K562 (cell line): ENCODE results near the gene PAN2. TPM values are rescaled to one million over a fixed set of nuclear protein-coding genes. Genes with fewer than 3 reads are reported as not detected.

Experiments
- BHLHE40 ChIP-seq: IDR thresholded peaks from 2 replicates; pipeline ENCODE4 v1.6.1; 2011; ENCODE audit warnings: low read length, improper control_type of control experiment
- JUND ChIP-seq, 2 experiments: IDR thresholded peaks; 2 replicates in 1 of 2; 3 replicates in 1 of 2; pipeline ENCODE4 v1.6.1; 2011; ENCODE audit warnings: borderline replicate concordance in 2 of 2, low read depth in 2 of 2, low read length in 2 of 2, improper control_type of control experiment in 1 of 2, missing biosample characterization in 1 of 2, missing genetic modification characterization in 1 of 2, missing genetic modification reagents in 1 of 2
- MTA1 ChIP-seq: fragments of 450-650 bp; IDR thresholded peaks from 2 replicates; pipeline ENCODE4 v1.6.1; 2017; ENCODE audit warnings: borderline replicate concordance
- SREBF1 ChIP-seq: fragments of 150-350 bp; IDR thresholded peaks from 2 replicates; pipeline ENCODE4 v1.6.1; 2014; ENCODE audit warnings: antibody characterized with exemption, low read depth, low read length, borderline replicate concordance
- TAF7 ChIP-seq: fragments of 450-650 bp; IDR thresholded peaks from 2 replicates; pipeline ENCODE4 v1.6.1; 2016; ENCODE audit warnings: missing genetic modification characterization, missing compliant biosample characterization
- ZNF146 ChIP-seq: IDR thresholded peaks from one replicate; pipeline ENCODE4 v1.6.1; 2018; ENCODE audit warnings: missing compliant biosample characterization; ENCODE audit not compliant: unreplicated experiment
- ZNF57 ChIP-seq: fragments of 450-650 bp; formaldehyde crosslinking; IDR thresholded peaks from 2 replicates; pipeline ENCODE4 v1.4.0; 2020; ENCODE audit warnings: mild to moderate bottlenecking, moderate library complexity
- ZNF589 ChIP-seq: fragments of 200-800 bp; sonication (Bioruptor generic); IDR thresholded peaks from 2 replicates; pipeline ENCODE4 v1.6.1; 2016; ENCODE audit warnings: low read depth, missing genetic modification characterization, missing compliant biosample characterization
- polyA plus RNA-seq, 8 experiments: library from polyadenylated mRNA; depleted of rRNA in 4 of 8; stranded (reverse) in 5 of 8; unstranded in 3 of 8; fragments of >200 nt; fragmentation: Nextera tagmentation in 2 of 8; fragmentation: Illumina TruSeq in 1 of 8; extraction: Ambion mirVana in 2 of 8; extraction: Trizol in 1 of 8; gene quantifications; 2 replicates each; pipeline versions ENCODE4 v1.2.1 to v1.2.3, GENCODE V29; 2011 to 2014; ENCODE audit warnings: inconsistent platforms in 1 of 8, missing spikeins in 1 of 8
- total RNA-seq, 7 experiments: library from RNA; depleted of rRNA in 6 of 7; stranded (reverse); fragments of >200 nt in 6 of 7; fragmentation: Illumina TruSeq in 2 of 7; extraction: Trizol in 2 of 7; gene quantifications; 2 replicates each; pipeline versions ENCODE4 v1.2.1 to v1.2.3, GENCODE V29; 2011 to 2021; ENCODE audit warnings: low replicate concordance in 1 of 7
- TF ChIP-seq, protein P1 (sequence below): fragments of 450-650 bp; formaldehyde crosslinking; IDR thresholded peaks from 2 replicates; pipeline ENCODE4 v1.4.0; 2020; ENCODE audit warnings: mild to moderate bottlenecking, moderate library complexity
- TF ChIP-seq, protein P2 (sequence below): fragments of 450-650 bp; IDR thresholded peaks from 2 replicates; pipeline ENCODE4 v1.6.1; 2016; ENCODE audit warnings: antibody characterized with exemption
- TF ChIP-seq, protein P3 (sequence below): IDR thresholded peaks from 2 replicates; pipeline ENCODE4 v1.6.1; 2011; ENCODE audit warnings: borderline replicate concordance, low read depth, mild to moderate bottlenecking, moderate library complexity, low read length; ENCODE audit not compliant: insufficient read depth, poor library complexity, severe bottlenecking
- TF ChIP-seq, protein P4 (sequence below): sonication (generic); IDR thresholded peaks from 2 replicates; pipeline ENCODE4 v1.6.1; 2016
- TF ChIP-seq, protein P5 (sequence below): fragments of 250-450 bp; sonication (Bioruptor Pico); IDR thresholded peaks from 2 replicates; pipeline ENCODE4 v1.4.0; 2020; ENCODE audit warnings: mild to moderate bottlenecking, moderate library complexity

The PAN2 gene
- total and polyA plus RNA-seq, 9 of the 15 experiments (the other 6 are each of a cell fraction or from before 2014, with no cell fraction given): 15.0 to 66.1 (median 25.9) TPM

DNA sequence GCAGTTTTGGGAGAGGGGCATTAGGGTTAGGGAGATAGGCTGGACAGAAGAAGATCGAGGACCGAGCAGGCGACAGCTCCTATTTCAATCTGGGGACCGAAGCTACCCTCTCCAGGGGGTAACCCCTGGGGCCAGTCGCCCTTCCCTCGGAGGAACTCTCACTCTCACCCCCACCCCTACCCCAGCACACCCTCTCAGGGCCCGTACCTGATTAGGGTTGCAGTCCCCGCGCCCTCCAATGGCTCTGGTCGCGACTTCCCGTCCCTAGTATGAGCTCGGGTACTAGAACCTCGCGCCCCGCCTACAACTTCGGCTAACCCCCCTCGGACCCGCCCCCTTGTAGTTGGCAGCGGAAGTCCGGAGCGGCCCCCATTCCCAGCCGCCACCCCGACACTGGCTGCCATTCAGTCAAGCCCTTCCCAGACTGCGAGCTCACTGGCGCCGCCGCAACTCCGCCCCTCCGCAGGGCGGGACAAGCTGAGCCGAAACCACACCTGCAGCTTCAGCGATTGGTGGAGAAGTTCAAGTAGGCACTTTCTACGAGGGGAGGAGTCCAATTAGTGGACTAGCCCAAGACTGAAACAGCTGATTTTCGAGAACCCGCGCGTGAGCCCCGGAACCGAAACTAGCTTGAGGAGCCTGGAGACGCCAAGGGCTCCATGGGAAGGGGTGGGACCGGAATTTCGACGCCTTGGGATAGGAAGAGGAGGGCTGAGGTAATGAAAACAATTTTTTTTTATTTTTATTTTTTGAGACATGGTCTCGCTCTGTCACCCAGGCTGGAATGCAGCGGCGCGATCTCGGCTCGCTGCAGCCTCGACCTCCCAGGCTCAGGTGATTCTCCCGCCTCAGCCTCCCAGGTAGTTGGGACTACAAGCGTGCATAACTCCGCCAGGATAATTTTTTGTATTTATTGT is 26.3 kb upstream of the PAN2 start, which contains the start of gene STAT2 (continued):
- TF ChIP-seq, protein P1, sequence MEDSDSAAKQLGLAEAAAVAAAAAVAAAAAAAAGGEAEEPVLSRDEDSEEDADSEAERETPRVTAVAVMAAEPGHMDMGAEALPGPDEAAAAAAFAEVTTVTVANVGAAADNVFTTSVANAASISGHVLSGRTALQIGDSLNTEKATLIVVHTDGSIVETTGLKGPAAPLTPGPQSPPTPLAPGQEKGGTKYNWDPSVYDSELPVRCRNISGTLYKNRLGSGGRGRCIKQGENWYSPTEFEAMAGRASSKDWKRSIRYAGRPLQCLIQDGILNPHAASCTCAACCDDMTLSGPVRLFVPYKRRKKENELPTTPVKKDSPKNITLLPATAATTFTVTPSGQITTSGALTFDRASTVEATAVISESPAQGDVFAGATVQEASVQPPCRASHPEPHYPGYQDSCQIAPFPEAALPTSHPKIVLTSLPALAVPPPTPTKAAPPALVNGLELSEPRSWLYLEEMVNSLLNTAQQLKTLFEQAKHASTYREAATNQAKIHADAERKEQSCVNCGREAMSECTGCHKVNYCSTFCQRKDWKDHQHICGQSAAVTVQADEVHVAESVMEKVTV (CRISPR knock-in tag): no peak
- TF ChIP-seq SREBF1: 0 out of 2 replicates have a peak, but pooled peaks have one; percentile 13
- peak; percentile 40; the same call in 1 of the 2 replicates for TF ChIP-seq JUND (IDR thresholded peaks at IDR 0.05; ENCODE audit: borderline replicate concordance, low read depth, low read length)
- no peak; the same call in 2 of the 3 replicates for TF ChIP-seq JUND (tag; IDR thresholded peaks at IDR 0.05; ENCODE audit: borderline replicate concordance, low read depth, low read length)
- TF ChIP-seq TAF7 (tag): peak; percentile 54; the same call in 1 of the 2 replicates
- TF ChIP-seq ZNF57: no peak
- TF ChIP-seq, protein P2, sequence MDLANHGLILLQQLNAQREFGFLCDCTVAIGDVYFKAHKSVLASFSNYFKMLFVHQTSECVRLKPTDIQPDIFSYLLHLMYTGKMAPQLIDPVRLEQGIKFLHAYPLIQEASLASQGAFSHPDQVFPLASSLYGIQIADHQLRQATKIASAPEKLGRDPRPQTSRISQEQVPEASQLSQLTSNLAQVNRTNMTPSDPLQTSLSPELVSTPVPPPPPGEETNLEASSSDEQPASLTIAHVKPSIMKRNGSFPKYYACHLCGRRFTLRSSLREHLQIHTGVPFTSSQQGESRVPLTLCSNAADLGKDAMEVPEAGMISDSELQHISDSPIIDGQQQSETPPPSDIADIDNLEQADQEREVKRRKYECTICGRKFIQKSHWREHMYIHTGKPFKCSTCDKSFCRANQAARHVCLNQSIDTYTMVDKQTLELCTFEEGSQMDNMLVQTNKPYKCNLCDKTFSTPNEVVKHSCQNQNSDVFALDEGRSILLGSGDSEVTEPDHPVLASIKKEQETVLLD: no peak
- TF ChIP-seq MTA1: 0 out of 2 replicates have a peak, but pooled peaks have one; percentile 13
- TF ChIP-seq, protein P3, sequence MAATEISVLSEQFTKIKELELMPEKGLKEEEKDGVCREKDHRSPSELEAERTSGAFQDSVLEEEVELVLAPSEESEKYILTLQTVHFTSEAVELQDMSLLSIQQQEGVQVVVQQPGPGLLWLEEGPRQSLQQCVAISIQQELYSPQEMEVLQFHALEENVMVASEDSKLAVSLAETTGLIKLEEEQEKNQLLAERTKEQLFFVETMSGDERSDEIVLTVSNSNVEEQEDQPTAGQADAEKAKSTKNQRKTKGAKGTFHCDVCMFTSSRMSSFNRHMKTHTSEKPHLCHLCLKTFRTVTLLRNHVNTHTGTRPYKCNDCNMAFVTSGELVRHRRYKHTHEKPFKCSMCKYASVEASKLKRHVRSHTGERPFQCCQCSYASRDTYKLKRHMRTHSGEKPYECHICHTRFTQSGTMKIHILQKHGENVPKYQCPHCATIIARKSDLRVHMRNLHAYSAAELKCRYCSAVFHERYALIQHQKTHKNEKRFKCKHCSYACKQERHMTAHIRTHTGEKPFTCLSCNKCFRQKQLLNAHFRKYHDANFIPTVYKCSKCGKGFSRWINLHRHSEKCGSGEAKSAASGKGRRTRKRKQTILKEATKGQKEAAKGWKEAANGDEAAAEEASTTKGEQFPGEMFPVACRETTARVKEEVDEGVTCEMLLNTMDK: no peak
- TF ChIP-seq, protein P4, sequence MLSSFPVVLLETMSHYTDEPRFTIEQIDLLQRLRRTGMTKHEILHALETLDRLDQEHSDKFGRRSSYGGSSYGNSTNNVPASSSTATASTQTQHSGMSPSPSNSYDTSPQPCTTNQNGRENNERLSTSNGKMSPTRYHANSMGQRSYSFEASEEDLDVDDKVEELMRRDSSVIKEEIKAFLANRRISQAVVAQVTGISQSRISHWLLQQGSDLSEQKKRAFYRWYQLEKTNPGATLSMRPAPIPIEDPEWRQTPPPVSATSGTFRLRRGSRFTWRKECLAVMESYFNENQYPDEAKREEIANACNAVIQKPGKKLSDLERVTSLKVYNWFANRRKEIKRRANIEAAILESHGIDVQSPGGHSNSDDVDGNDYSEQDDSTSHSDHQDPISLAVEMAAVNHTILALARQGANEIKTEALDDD: no peak; the same call in 1 of the 2 replicates
- TF ChIP-seq ZNF589 (CRISPR knock-in tag): 0 out of 2 replicates have a peak, but pooled peaks have one; percentile 34
- TF ChIP-seq, protein P5, sequence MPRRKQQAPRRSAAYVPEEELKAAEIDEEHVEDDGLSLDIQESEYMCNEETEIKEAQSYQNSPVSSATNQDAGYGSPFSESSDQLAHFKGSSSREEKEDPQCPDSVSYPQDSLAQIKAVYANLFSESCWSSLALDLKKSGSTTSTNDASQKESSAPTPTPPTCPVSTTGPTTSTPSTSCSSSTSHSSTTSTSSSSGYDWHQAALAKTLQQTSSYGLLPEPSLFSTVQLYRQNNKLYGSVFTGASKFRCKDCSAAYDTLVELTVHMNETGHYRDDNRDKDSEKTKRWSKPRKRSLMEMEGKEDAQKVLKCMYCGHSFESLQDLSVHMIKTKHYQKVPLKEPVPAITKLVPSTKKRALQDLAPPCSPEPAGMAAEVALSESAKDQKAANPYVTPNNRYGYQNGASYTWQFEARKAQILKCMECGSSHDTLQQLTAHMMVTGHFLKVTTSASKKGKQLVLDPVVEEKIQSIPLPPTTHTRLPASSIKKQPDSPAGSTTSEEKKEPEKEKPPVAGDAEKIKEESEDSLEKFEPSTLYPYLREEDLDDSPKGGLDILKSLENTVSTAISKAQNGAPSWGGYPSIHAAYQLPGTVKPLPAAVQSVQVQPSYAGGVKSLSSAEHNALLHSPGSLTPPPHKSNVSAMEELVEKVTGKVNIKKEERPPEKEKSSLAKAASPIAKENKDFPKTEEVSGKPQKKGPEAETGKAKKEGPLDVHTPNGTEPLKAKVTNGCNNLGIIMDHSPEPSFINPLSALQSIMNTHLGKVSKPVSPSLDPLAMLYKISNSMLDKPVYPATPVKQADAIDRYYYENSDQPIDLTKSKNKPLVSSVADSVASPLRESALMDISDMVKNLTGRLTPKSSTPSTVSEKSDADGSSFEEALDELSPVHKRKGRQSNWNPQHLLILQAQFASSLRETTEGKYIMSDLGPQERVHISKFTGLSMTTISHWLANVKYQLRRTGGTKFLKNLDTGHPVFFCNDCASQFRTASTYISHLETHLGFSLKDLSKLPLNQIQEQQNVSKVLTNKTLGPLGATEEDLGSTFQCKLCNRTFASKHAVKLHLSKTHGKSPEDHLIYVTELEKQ (CRISPR knock-in tag): no peak
- peak; percentile 96 for TF ChIP-seq BHLHE40
- no peak for TF ChIP-seq ZNF146 (CRISPR knock-in tag)
